GM19397 (cell line): Measurements from ENCODE around the gene KCNN4.
A peak's percentile ranks its signal among the peaks of the same experiment; 100 is the strongest.
"Not testable (repeated sequence)": the region's sequence is repeated elsewhere in the genome, so short reads cannot be mapped to it uniquely, and the experiment has no call there.

Experiments
- ATAC-seq: cut with Tn5 transposase; IDR thresholded peaks from one replicate; pipeline ENCODE4 v1.9.1; 2021; ENCODE audit warnings: mild to moderate bottlenecking, moderate library complexity; ENCODE audit not compliant: unreplicated experiment

The KCNN4 gene

GRCh38 chr19:43780706-43781525 lies at the start of gene KCNN4:
TSS of gene KCNN4 (minus strand) at chr19:43780973. CDS start at chr19:43780861, 112 bp downstream.
- ATAC-seq = peak; percentile 38

- peak; percentile 97 for ATAC-seq
These were observed 46.3 kb upstream of the KCNN4 start, which contains the start of gene ZNF283 for GRCh38 chr19:43826787-43827754. TSS of gene ZNF283 (plus strand) at chr19:43827321. CDS start at chr19:43833505, 6,184 bp downstream.

GRCh38 chr19:43824572-43824971 lies 43.8 kb upstream of the KCNN4 start:
- not testable (repeated sequence) for ATAC-seq

GRCh38 chr19:43823856-43824255 lies 43.1 kb upstream of the KCNN4 start:
- not testable (repeated sequence) for ATAC-seq

- no peak for ATAC-seq
These were observed 40.1 kb upstream of the KCNN4 start for GRCh38 chr19:43820884-43821215.

GRCh38 chr19:43820098-43820883 lies 39.5 kb upstream of the KCNN4 start:
- ATAC-seq = no peak

GRCh38 chr19:43818500-43818899 lies 37.7 kb upstream of the KCNN4 start:
- ATAC-seq = no peak

- not testable (repeated sequence) for ATAC-seq
These were observed 36.7 kb upstream of the KCNN4 start for GRCh38 chr19:43817454-43817853.

- no peak for ATAC-seq
These were observed 34.0 kb upstream of the KCNN4 start for GRCh38 chr19:43814663-43815352.

- ATAC-seq = no peak
These were observed 31.9 kb upstream of the KCNN4 start for GRCh38 chr19:43812688-43813087.

- ATAC-seq = no peak
These were observed 31.5 kb upstream of the KCNN4 start for GRCh38 chr19:43812259-43812658.

GRCh38 chr19:43811837-43812236 lies 31.1 kb upstream of the KCNN4 start:
- ATAC-seq = no peak

GRCh38 chr19:43809762-43810696 lies 29.3 kb upstream of the KCNN4 start:
- no peak for ATAC-seq

GRCh38 chr19:43807651-43808050 lies 26.9 kb upstream of the KCNN4 start:
- no peak for ATAC-seq

GRCh38 chr19:43806848-43807247 lies 26.1 kb upstream of the KCNN4 start:
- no peak for ATAC-seq

GRCh38 chr19:43806401-43806800 lies 25.6 kb upstream of the KCNN4 start:
- not testable (repeated sequence) for ATAC-seq

GRCh38 chr19:43804432-43804831 lies 23.7 kb upstream of the KCNN4 start:
- ATAC-seq = no peak

GRCh38 chr19:43802216-43802951 lies 21.6 kb upstream of the KCNN4 start, which contains the start of gene LYPD5:
TSS of gene LYPD5 (minus strand) at chr19:43802447. CDS start at chr19:43802380, 67 bp downstream.
- ATAC-seq = no peak
